ENCODE measurements around the gene SGPL1. TPM values are rescaled to one million over a fixed set of nuclear protein-coding genes. Genes with fewer than 3 reads are reported as not detected.

The SGPL1 gene
- total RNA-seq, 1 donor from 2014 or later = 37.1 TPM

DNA sequence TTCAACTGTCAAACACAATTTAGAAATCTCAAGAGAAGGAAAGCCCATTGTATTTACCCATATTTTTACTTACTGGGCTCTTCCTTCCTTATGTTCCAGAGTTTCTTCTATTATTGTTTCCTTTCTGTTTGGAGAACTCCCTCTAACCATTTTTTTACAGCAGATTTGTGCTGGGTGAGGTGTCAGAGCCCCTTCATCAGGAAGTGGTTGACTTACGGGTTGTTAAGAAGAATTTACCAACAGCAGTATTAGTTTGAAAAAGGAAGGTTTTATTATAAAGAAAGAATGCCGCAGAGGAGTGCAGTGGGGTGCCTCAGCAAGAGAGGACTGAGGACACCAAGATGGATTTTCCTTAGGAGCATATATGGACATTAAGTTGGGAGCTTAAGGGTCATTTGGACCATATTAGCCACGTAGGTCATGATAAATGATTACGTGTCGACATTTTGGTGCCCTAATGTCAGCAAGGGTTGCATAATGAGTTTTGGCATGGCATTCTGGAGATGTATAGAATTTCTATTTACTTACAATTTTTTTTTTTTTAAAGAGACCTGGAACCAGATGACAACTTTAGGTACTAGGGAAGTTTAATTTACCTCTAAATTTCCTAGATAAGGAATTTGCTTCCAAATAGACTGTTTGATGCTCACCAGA, 24.2 kb upstream of the SGPL1 start:
- H3K4me1 ChIP-seq (ENCODE audit: control insufficient read depth in 3 of 3, insufficient read depth in 3 of 3, low read length in 3 of 3) = no peaks in the 10 kb centered on the region
- no peak overlapping the region for H3K27ac ChIP-seq (ENCODE audit: low read depth, low read length)
- H3K4me3 ChIP-seq (ENCODE audit: low read length in 3 of 3) = no peak overlapping the region
- no peaks in the 10 kb centered on the region for H3K36me3 ChIP-seq (ENCODE audit: control insufficient read depth in 3 of 3, insufficient read depth in 3 of 3, low read length in 3 of 3)
- H3K9me3 ChIP-seq (ENCODE audit: control insufficient read depth in 3 of 3, low read length in 3 of 3) = peaks cover 0 to 3% (median 0%) of the 10 kb centered on the region in 3 donors
- H3K27me3 ChIP-seq (ENCODE audit: control insufficient read depth in 3 of 3, insufficient read depth in 3 of 3, low read length in 3 of 3) = no peaks in the 10 kb centered on the region
- H3K9ac ChIP-seq (ENCODE audit: low read depth in 1 of 3, low read length in 3 of 3) = no peak overlapping the region

DNA sequence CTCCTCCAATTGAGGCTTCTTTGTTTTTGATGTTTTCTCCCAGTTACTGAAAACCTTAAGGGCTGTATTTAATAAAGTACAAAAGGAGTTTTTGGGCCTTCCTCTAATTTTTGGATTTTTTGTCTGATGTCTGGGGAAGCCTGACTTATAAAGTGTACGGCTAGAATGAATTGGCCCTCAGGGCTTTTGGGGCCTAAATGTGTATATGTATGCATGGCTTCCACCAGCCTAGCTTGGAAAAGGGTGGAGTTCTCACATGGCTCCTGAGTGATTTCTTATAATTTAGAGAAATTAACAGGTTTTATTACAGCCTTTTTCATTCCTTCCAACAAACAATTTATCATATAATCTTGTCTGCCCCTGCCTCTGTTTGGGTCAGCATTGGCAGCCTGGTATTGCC, 20.1 kb upstream of the SGPL1 start:
- no peaks in the 10 kb centered on the region for H3K36me3 ChIP-seq (ENCODE audit: control insufficient read depth in 3 of 3, insufficient read depth in 3 of 3, low read length in 3 of 3)

DNA sequence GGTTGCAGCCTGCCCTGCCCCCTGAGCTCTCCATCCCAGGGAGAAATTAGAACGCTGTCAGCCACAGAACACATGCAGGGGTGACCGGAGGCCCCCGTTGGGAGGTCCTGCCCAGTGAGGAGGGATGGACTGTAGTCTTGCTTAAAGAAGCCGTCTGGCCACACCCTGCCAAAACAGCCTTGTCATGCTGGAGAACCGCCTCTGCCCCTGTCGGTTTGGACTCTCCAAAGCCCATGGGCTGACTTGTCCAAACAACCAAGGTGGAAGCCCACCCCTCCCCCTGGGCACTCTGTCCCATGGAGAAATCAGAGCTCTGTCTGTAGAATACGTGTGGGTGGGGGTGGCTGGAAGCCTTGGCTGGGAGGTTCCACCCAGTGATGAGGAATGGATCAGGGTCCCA, 17.9 kb upstream of the SGPL1 start:
- Histone ChIP-seq H3K9me3 (ENCODE audit: control insufficient read depth in 3 of 3, low read length in 3 of 3) (no peaks in the 10 kb centered on the region), H3K27ac (ENCODE audit: low read depth, low read length) (no peak overlapping the region), H3K9ac (ENCODE audit: low read depth in 1 of 3, low read length in 3 of 3) (no peak overlapping the region), H3K36me3 (ENCODE audit: control insufficient read depth in 3 of 3, insufficient read depth in 3 of 3, low read length in 3 of 3) (no peaks in the 10 kb centered on the region), H3K27me3 (ENCODE audit: control insufficient read depth in 3 of 3, insufficient read depth in 3 of 3, low read length in 3 of 3) (peaks cover 0 to 7% (median 5%) of the 10 kb centered on the region in 3 donors), H3K4me3 (ENCODE audit: low read length in 3 of 3) (no peak overlapping the region), H3K4me1 (ENCODE audit: control insufficient read depth in 3 of 3, insufficient read depth in 3 of 3, low read length in 3 of 3) (no peaks in the 10 kb centered on the region)

More for the DNA sequence above, 20.1 kb upstream of the SGPL1 start:
- H3K4me1 ChIP-seq (ENCODE audit: control insufficient read depth in 3 of 3, insufficient read depth in 3 of 3, low read length in 3 of 3) = no peaks in the 10 kb centered on the region
- no peaks in the 10 kb centered on the region for H3K9me3 ChIP-seq (ENCODE audit: control insufficient read depth in 3 of 3, low read length in 3 of 3)
- peaks cover 0 to 7% (median 5%) of the 10 kb centered on the region in 3 donors for H3K27me3 ChIP-seq (ENCODE audit: control insufficient read depth in 3 of 3, insufficient read depth in 3 of 3, low read length in 3 of 3)
- no peak overlapping the region for H3K9ac ChIP-seq (ENCODE audit: low read depth in 1 of 3, low read length in 3 of 3)
- H3K27ac ChIP-seq (ENCODE audit: low read depth, low read length) = no peak overlapping the region
- no peak overlapping the region for H3K4me3 ChIP-seq (ENCODE audit: low read length in 3 of 3)

DNA sequence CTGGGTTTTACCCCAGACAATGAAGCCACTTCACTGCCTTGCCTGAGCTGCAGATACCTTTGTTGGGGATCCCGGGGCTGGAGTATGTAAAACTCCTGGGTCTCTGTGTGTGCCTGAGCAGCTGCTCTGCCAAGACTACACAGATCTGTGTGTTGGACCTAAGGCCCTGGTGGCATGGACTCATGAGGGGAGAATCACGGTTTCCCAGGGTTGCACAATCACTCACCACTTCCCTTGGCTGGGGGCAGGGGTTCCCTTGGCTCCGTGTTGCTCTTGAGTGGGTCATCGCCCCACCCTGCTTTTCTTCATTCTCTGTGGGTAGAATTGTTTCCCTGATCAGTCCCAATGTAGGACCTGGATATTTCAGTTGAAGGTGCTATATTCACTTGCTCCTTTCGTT, 16.6 kb upstream of the SGPL1 start:
- no peaks in the 10 kb centered on the region for H3K4me1 ChIP-seq (ENCODE audit: control insufficient read depth in 3 of 3, insufficient read depth in 3 of 3, low read length in 3 of 3)
- no peaks in the 10 kb centered on the region for H3K9me3 ChIP-seq (ENCODE audit: control insufficient read depth in 3 of 3, low read length in 3 of 3)
- peaks cover 0 to 7% (median 5%) of the 10 kb centered on the region in 3 donors for H3K27me3 ChIP-seq (ENCODE audit: control insufficient read depth in 3 of 3, insufficient read depth in 3 of 3, low read length in 3 of 3)
- H3K36me3 ChIP-seq (ENCODE audit: control insufficient read depth in 3 of 3, insufficient read depth in 3 of 3, low read length in 3 of 3) = no peaks in the 10 kb centered on the region
- no peak overlapping the region for H3K27ac ChIP-seq (ENCODE audit: low read depth, low read length)
- H3K9ac ChIP-seq (ENCODE audit: low read depth in 1 of 3, low read length in 3 of 3) = no peak overlapping the region
- no peak overlapping the region for H3K4me3 ChIP-seq (ENCODE audit: low read length in 3 of 3)

DNA sequence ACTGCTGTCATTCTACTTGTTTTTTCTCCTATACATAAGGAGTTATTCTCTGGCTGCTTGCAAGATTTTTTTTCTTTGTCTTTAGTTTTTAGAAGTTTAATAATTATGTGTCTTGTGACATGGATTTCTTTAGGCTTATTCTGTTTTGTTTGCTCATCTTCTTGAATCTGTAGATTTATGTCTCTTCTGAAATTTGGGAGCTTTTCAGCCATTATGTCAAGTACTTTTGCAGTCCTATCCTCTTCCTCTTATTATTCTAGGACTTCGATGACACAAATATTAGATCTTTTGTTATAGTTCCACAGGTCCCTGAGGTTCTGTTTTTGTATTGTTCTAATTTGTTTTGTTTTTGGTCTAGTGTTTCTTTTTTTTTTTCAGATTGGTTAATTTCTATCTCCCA, 13.9 kb upstream of the SGPL1 start:
- Histone ChIP-seq H3K9me3 (ENCODE audit: control insufficient read depth in 3 of 3, low read length in 3 of 3) (no peaks in the 10 kb centered on the region), H3K4me1 (ENCODE audit: control insufficient read depth in 3 of 3, insufficient read depth in 3 of 3, low read length in 3 of 3) (no peaks in the 10 kb centered on the region)

DNA sequence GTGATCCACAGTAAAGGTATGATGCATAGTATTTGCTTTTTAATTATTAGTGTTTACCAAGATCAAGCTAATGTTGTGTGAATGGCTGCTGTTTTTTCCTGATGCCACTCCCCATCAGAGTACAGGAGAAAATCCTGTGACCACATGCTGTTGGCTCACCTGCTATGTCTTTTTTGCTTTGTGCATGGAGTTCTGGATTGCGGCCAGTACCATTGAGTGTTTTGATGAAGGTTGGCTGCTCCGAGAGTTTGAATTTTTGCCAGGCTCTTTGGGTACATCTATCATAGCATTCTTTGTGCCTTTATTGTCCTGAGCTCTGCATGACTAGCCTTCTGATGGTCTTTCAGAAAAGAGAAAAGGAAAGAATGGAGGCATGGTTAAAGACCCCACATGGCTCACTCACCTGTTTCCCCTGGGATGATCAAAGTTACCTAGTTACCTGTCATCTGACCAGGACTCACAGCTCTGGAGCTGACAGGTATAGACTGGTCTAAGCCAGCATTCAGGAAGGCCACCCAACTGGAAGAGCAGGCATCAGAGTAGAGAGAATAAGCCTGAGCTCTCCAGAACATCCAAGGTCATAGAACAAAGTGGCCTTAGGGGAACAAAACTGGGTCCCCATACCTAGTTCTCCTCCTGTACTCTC, 11.8 kb upstream of the SGPL1 start:
- H3K27ac ChIP-seq (ENCODE audit: low read depth, low read length) = no peak overlapping the region
- peaks cover 0 to 9% (median 0%) of the 10 kb centered on the region in 3 donors for H3K27me3 ChIP-seq (ENCODE audit: control insufficient read depth in 3 of 3, insufficient read depth in 3 of 3, low read length in 3 of 3)
- no peaks in the 10 kb centered on the region for H3K4me1 ChIP-seq (ENCODE audit: control insufficient read depth in 3 of 3, insufficient read depth in 3 of 3, low read length in 3 of 3)
- no peaks in the 10 kb centered on the region for H3K9me3 ChIP-seq (ENCODE audit: control insufficient read depth in 3 of 3, low read length in 3 of 3)
- no peak overlapping the region for H3K9ac ChIP-seq (ENCODE audit: low read depth in 1 of 3, low read length in 3 of 3)
- H3K4me3 ChIP-seq (ENCODE audit: low read length in 3 of 3) = no peak overlapping the region
- no peaks in the 10 kb centered on the region for H3K36me3 ChIP-seq (ENCODE audit: control insufficient read depth in 3 of 3, insufficient read depth in 3 of 3, low read length in 3 of 3)

More for the DNA sequence above, 13.9 kb upstream of the SGPL1 start:
- peaks cover 0 to 9% (median 5%) of the 10 kb centered on the region in 3 donors for H3K27me3 ChIP-seq (ENCODE audit: control insufficient read depth in 3 of 3, insufficient read depth in 3 of 3, low read length in 3 of 3)
- no peak overlapping the region for H3K9ac ChIP-seq (ENCODE audit: low read depth in 1 of 3, low read length in 3 of 3)
- no peak overlapping the region for H3K4me3 ChIP-seq (ENCODE audit: low read length in 3 of 3)
- H3K27ac ChIP-seq (ENCODE audit: low read depth, low read length) = no peak overlapping the region
- no peaks in the 10 kb centered on the region for H3K36me3 ChIP-seq (ENCODE audit: control insufficient read depth in 3 of 3, insufficient read depth in 3 of 3, low read length in 3 of 3)

DNA sequence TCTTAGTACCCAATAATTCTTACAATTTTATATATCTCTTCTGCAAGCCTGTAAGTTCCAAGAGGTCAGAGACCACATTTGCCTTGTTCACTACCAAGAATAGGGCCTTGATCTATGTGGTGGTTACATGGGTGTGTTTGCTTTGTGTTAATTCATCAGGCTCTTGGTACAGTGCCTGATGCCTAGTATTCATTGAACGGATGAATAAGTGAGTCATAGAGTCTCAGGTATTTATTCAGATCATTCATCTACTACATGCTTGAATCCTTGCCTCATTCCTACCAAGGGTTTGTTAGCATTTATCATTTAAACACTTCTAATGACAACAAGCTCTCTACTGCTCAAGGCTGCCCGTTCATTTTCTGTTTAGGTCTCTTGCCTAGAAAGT, 11.3 kb upstream of the SGPL1 start:
- H3K36me3 ChIP-seq (ENCODE audit: control insufficient read depth in 3 of 3, insufficient read depth in 3 of 3, low read length in 3 of 3) = no peaks in the 10 kb centered on the region

DNA sequence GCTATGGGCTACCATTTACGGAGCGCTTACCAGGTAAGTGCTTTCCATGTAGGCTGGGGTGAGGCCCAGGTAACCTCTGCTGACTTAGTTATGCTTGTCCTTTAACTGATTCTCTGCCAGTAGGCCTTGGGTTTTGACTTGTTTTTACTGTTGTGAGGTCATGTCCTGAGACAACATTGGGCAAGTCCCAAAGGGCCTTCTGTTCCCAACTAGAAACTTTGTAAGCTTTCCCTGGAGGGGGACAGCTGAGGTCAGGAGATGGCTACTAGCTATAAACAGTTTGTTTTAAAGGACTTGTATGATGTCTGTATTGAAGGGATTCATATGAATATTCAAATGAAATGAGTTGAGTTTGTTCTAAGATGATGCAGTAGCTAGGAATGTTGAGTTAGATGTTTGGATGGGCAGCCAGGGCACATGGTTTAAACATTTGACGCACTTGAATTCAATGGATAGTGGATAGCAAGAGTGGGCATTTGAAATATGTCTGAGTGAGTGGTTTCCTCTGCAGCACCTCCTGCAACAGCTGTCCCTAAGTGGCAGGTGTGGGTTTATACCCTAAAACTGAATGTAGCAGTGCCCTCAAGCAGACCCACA, 10.0 kb upstream of the SGPL1 start:
- H3K27ac ChIP-seq (ENCODE audit: low read depth, low read length) = no peak overlapping the region
- H3K9me3 ChIP-seq (ENCODE audit: control insufficient read depth in 3 of 3, low read length in 3 of 3) = no peaks in the 10 kb centered on the region
- H3K9ac ChIP-seq (ENCODE audit: low read depth in 1 of 3, low read length in 3 of 3) = no peak overlapping the region
- H3K4me1 ChIP-seq (ENCODE audit: control insufficient read depth in 3 of 3, insufficient read depth in 3 of 3, low read length in 3 of 3) = no peaks in the 10 kb centered on the region
- H3K36me3 ChIP-seq (ENCODE audit: control insufficient read depth in 3 of 3, insufficient read depth in 3 of 3, low read length in 3 of 3) = no peaks in the 10 kb centered on the region
- H3K4me3 ChIP-seq (ENCODE audit: low read length in 3 of 3) = no peak overlapping the region
- peaks cover 0 to 5% (median 0%) of the 10 kb centered on the region in 3 donors for H3K27me3 ChIP-seq (ENCODE audit: control insufficient read depth in 3 of 3, insufficient read depth in 3 of 3, low read length in 3 of 3)

More for the DNA sequence above, 11.3 kb upstream of the SGPL1 start:
- no peak overlapping the region for H3K9ac ChIP-seq (ENCODE audit: low read depth in 1 of 3, low read length in 3 of 3)
- no peak overlapping the region for H3K27ac ChIP-seq (ENCODE audit: low read depth, low read length)
- no peak overlapping the region for H3K4me3 ChIP-seq (ENCODE audit: low read length in 3 of 3)
- H3K27me3 ChIP-seq (ENCODE audit: control insufficient read depth in 3 of 3, insufficient read depth in 3 of 3, low read length in 3 of 3) = peaks cover 0 to 9% (median 0%) of the 10 kb centered on the region in 3 donors
- H3K9me3 ChIP-seq (ENCODE audit: control insufficient read depth in 3 of 3, low read length in 3 of 3) = no peaks in the 10 kb centered on the region
- no peaks in the 10 kb centered on the region for H3K4me1 ChIP-seq (ENCODE audit: control insufficient read depth in 3 of 3, insufficient read depth in 3 of 3, low read length in 3 of 3)

DNA sequence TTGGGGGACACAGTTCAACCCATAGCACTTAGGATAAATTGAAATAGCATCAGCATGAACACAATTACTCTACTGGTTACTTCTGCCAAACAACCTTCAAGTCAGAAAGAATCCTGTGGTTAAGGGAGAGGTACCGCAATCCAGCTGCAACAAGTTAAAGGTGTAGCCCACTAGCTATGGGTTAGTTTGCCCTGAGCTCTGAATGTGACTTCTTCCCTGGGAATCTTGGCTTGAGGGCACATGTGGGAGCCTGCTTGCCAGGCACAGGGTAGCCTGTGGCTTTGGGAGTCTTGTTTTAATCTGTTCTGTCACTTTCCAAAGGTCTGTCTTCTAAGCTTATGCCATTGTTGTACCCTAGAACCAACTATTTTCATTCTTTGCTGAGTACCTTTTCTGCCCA, 8.9 kb upstream of the SGPL1 start:
- Histone ChIP-seq H3K27ac (ENCODE audit: low read depth, low read length) (no peak overlapping the region), H3K4me3 (ENCODE audit: low read length in 3 of 3) (no peak overlapping the region), H3K9ac (ENCODE audit: low read depth in 1 of 3, low read length in 3 of 3) (no peak overlapping the region), H3K4me1 (ENCODE audit: control insufficient read depth in 3 of 3, insufficient read depth in 3 of 3, low read length in 3 of 3) (no peaks in the 10 kb centered on the region), H3K27me3 (ENCODE audit: control insufficient read depth in 3 of 3, insufficient read depth in 3 of 3, low read length in 3 of 3) (peaks cover 0 to 5% (median 0%) of the 10 kb centered on the region in 3 donors), H3K36me3 (ENCODE audit: control insufficient read depth in 3 of 3, insufficient read depth in 3 of 3, low read length in 3 of 3) (no peaks in the 10 kb centered on the region), H3K9me3 (ENCODE audit: control insufficient read depth in 3 of 3, low read length in 3 of 3) (no peaks in the 10 kb centered on the region)

DNA sequence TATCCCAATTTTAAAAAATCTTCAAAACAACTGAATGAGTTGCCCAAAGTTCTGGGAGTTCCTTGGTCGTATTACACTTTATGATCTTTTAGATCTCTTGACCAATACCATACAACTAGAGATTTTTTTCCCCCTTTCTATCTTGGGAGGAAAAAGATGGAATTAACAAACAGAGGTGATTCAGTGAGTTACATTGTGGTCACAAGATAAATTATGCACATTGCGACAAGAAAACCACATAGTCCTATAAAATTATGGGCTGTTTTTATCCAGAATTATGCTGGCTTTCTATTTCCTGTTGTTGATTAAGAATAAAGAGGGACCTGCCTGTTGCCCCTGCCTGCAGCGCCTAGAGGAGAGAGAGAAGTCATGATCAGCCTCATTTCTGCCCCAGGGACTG, 8.2 kb upstream of the SGPL1 start:
- H3K27me3 ChIP-seq (ENCODE audit: control insufficient read depth in 3 of 3, insufficient read depth in 3 of 3, low read length in 3 of 3) = peaks cover 0 to 5% (median 0%) of the 10 kb centered on the region in 3 donors
- H3K9me3 ChIP-seq (ENCODE audit: control insufficient read depth in 3 of 3, low read length in 3 of 3) = no peaks in the 10 kb centered on the region
- H3K4me1 ChIP-seq (ENCODE audit: control insufficient read depth in 3 of 3, insufficient read depth in 3 of 3, low read length in 3 of 3) = no peaks in the 10 kb centered on the region
- no peaks in the 10 kb centered on the region for H3K36me3 ChIP-seq (ENCODE audit: control insufficient read depth in 3 of 3, insufficient read depth in 3 of 3, low read length in 3 of 3)
- no peak overlapping the region for H3K9ac ChIP-seq (ENCODE audit: low read depth in 1 of 3, low read length in 3 of 3)
- no peak overlapping the region for H3K27ac ChIP-seq (ENCODE audit: low read depth, low read length)
- H3K4me3 ChIP-seq (ENCODE audit: low read length in 3 of 3) = no peak overlapping the region
